HFFc6 (cell line): Measurements from ENCODE around the gene FIGNL2. TPM values are rescaled to one million over a fixed set of nuclear protein-coding genes. Genes with fewer than 3 reads are reported as not detected.

Source experiments
- DNase-seq: peaks from one replicate; pipeline ENCODE4 v3.0.0-alpha.2; 2018
- H3K27ac Mint-ChIP-seq: 2 replicates; pipeline ENCODE4 v1.8.0; 2020; ENCODE audit warnings: mild to moderate bottlenecking, mixed read lengths
- H3K27me3 Mint-ChIP-seq: 2 replicates; pipeline ENCODE4 v1.8.0; 2021; ENCODE audit warnings: mild to moderate bottlenecking, moderate library complexity, mixed read lengths; ENCODE audit not compliant: insufficient read depth
- H3K36me3 Mint-ChIP-seq: 2 replicates; pipeline ENCODE4 v1.8.0; 2021; ENCODE audit warnings: low read depth, mixed read lengths
- H3K4me1 Mint-ChIP-seq: 2 replicates; pipeline ENCODE4 v1.8.0; 2020; ENCODE audit warnings: low read depth, mixed read lengths
- H3K4me3 Mint-ChIP-seq: 2 replicates; pipeline ENCODE4 v1.8.0; 2020; ENCODE audit warnings: mild to moderate bottlenecking, moderate library complexity, mixed read lengths
- H3K9me3 Mint-ChIP-seq: 2 replicates; pipeline ENCODE4 v1.8.0; 2020; ENCODE audit warnings: mild to moderate bottlenecking, mixed read lengths
- total RNA-seq, 6 experiments: library from RNA; stranded (reverse); fragmentation: NEBNext Ultra II Directional; extraction: Animal tissue kit (Norgen Biotek cat#: 25700); gene quantifications; 2 replicates in 1 of 6; 3 replicates in 5 of 6; pipeline ENCODE4 v1.2.3, GENCODE V29; 2021
- TF ChIP-seq, protein P1 (sequence below): fragments of 200-600 bp; sonication (generic); IDR thresholded peaks from 2 replicates; pipeline ENCODE4 v1.5.0; 2021; ENCODE audit warnings: antibody characterized with exemption, mild to moderate bottlenecking

FIGNL2 gene
- total RNA-seq, 6 experiments from 2014 or later: not detected

GRCh38 chr12:51822261-51822616 lies 26.3 kb downstream of the FIGNL2 start:
- no peak for DNase-seq
- Mint-ChIP-seq H3K4me1 (peaks cover 26% of the 10 kb centered on the region), H3K36me3 (no peaks in the 10 kb centered on the region), H3K9me3 (no peaks in the 10 kb centered on the region), H3K27me3 (peaks cover 2% of the 10 kb centered on the region; the same call in 1 of the 2 replicates), H3K27ac (no peak overlapping the region), H3K4me3 (no peak overlapping the region)
- TF ChIP-seq, protein P1, sequence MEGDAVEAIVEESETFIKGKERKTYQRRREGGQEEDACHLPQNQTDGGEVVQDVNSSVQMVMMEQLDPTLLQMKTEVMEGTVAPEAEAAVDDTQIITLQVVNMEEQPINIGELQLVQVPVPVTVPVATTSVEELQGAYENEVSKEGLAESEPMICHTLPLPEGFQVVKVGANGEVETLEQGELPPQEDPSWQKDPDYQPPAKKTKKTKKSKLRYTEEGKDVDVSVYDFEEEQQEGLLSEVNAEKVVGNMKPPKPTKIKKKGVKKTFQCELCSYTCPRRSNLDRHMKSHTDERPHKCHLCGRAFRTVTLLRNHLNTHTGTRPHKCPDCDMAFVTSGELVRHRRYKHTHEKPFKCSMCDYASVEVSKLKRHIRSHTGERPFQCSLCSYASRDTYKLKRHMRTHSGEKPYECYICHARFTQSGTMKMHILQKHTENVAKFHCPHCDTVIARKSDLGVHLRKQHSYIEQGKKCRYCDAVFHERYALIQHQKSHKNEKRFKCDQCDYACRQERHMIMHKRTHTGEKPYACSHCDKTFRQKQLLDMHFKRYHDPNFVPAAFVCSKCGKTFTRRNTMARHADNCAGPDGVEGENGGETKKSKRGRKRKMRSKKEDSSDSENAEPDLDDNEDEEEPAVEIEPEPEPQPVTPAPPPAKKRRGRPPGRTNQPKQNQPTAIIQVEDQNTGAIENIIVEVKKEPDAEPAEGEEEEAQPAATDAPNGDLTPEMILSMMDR: no peak

DNA sequence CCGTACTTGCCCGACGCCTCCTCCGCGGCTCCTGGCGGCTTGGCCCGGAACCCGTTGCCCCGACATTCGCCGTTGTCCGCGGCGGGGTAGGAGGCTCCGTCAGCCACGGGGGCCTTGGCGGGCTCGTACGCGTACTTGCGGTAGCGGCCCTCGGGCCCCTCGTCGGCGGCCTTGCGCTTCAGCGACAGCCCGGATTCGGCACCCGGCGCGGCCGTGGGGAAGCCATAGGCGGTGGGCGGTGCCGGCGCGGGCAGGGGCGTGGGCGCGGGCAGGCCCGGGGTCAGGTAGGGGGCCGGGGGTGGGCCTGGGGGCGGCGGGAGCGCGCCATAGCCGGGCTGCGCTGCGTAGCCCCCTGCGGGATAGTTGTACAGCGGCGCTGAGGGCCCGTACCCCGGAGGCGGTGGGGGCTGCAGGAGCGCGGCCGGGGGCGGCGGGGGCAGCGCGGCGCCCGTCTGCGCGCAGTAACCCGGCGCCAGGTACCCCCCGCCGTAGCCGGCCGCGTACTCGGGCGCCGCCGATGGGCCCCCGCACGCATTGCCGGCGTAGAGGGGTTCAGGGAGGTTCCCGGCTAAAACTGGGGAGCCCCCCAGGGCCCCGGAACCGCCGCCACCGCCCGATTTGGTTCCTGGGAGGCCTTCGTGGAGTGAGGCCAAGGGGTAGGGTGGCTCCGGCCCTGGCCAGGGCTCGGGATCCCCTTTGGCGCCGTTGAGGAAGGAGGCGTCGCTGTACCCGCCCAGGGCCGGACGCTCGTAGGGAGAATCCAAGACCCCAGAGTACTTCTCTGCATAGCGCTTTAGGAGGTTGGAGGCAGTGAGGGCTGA lies 26.9 kb downstream of the FIGNL2 start:
- no peak overlapping the region for H3K27ac Mint-ChIP-seq
- DNase-seq: no peak
- H3K36me3 Mint-ChIP-seq: no peaks in the 10 kb centered on the region
- H3K4me3 Mint-ChIP-seq: no peak overlapping the region
- peaks cover 26% of the 10 kb centered on the region for H3K4me1 Mint-ChIP-seq
- no peaks in the 10 kb centered on the region for H3K9me3 Mint-ChIP-seq
- TF ChIP-seq, protein P1: no peak
- peaks cover 2% of the 10 kb centered on the region; the same call in 1 of the 2 replicates for H3K27me3 Mint-ChIP-seq

DNA sequence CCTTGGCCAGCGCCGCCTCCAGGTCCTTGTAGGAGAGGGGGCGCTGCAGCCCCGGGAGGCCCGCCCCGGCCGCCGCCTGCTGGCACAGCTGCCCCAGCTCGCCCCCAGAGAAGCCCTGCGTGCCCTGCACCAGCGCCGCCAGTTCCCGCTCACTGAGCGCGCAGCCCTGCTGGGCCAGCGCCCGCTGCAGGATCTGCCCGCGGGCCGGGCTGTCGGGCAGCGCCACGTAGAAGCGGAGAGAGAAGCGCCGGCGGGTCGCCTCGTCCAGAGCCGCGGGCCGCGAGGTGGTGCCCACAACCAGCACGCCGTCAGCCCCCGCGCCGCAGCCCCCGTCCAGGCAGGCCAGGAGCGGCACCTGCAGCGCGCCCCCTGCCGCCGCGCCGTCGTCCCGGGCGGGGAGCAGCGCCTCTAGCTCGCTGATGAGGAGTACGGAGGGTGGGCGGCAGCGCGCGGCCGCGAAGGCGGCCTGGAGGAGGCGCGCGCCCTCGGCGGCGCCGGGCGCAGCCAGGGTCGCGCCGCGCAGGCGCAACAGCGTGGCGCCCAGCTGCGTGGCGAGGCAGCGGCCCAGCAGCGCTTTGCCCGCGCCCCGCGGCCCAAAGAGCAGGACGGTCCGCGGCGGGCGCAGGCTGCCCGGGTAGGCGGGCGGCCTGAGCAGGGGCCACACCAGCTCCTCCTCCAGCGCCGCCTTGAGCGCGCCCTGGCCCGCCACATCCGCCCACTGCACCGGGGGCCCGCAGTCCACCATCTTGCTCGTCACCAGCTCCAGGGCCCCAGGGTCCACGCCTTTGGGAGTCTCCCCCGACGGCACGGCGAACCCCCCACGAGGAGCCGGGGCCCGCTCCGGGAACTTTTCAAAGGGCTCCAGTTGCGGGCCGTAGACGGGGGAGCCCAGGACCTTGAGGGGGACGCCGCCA lies 27.7 kb downstream of the FIGNL2 start:
- H3K27me3 Mint-ChIP-seq: peaks cover 2% of the 10 kb centered on the region; the same call in 1 of the 2 replicates
- H3K4me1 Mint-ChIP-seq: peaks cover 27% of the 10 kb centered on the region
- TF ChIP-seq, protein P1: no peak
- H3K36me3 Mint-ChIP-seq: no peaks in the 10 kb centered on the region
- H3K4me3 Mint-ChIP-seq: no peak overlapping the region
- no peaks in the 10 kb centered on the region for H3K9me3 Mint-ChIP-seq
- no peak overlapping the region for H3K27ac Mint-ChIP-seq
- no peak for DNase-seq

DNA sequence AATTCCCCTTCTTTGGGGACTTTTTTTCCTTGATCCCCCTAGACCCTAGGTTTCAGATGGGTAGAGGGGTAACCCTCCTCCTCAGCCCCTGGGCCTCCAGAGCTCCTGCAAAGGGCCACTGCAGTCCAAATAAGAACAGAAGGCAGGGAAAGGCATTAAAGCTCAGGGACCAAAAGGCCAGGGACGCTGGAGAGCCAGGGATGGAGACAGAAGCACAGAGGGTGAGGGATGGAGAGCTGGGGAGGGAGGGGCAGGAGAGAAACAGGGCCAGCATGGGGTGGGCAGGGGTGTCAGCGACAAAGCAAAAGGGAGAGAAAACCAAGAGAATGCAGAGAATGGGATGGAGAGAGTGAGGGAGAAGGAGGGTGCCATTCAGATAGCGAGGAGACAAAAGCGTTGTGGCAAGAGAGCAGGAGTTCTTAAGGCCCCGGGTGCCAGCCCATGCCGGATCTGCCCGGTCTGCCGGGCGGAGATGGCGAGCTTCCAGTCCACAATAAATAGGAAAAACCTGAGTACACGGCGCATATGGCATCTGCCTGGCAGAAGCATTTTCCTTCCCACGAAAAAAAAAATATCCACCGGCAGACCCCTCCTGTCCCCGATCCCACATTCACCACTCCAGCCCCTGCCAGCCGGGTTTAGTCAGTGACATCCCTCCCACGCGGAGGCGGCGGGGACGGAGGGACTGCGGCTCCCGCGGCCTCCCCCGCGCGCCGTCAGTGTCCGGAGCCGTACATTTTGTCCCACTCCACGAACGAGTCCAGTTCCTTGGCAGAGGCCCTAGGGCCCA lies 28.6 kb downstream of the FIGNL2 start:
- H3K27ac Mint-ChIP-seq: no peak overlapping the region
- no peaks in the 10 kb centered on the region for H3K9me3 Mint-ChIP-seq
- no peak overlapping the region for H3K4me3 Mint-ChIP-seq
- H3K27me3 Mint-ChIP-seq: peaks cover 4% of the 10 kb centered on the region
- TF ChIP-seq, protein P1: no peak
- no peak for DNase-seq
- peaks cover 35% of the 10 kb centered on the region for H3K4me1 Mint-ChIP-seq
- no peaks in the 10 kb centered on the region for H3K36me3 Mint-ChIP-seq
